VCaP (cell line): Measurements from ENCODE around the gene PES1.

ENCODE experiments used
- H3K27ac ChIP-seq: fragments of 450-650 bp; 2 replicates; pipeline ENCODE4 v1.5.1; 2017
- TF ChIP-seq, protein P1 (sequence below): fragments of 450-650 bp; conservative IDR thresholded peaks from 2 replicates; pipeline ENCODE4 v1.5.1; 2017; ENCODE audit warnings: mild to moderate bottlenecking, moderate library complexity

Gene PES1

DNA sequence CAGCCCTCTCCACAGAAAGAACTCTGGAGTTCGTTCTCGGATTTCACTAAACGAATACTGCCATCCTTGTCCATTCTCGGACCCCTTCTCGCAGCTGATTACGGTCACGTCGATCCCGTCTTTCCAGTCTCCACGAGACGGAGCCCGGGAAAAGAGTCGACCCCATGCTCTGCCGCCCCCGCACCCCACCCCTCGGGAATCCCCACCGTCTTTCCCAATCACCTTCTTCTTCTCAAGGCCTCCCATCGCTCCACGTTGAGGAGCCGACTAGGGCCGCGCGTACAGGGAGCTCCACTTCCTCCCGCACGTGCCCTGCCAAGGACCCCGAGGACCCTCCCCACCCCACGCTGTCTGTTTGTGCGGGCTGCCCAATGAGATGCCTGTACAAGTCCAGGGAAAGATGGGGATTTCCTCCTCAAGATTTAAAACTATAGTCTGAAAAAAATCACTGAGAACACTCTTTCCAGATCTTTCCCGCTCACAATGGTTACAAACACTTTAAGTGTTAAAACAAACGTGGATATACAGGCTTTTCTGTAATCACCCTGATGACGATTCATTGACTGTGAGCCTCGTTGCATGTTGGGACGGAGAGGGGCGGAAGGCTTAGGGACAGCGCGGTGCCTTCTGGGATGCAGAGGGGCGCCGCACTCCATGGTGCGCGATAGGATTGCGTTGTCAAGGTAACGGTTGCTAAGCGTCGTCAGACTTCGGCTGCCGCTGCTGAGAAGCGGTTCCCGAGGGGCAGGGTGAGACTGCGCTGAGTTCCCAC, at the start of gene PES1:
Gene PES1, minus strand, starts transcription at position 323 of the 772 bp plus-strand sequence. Its CDS starts 77 bp downstream, at position 246.
- H3K27ac ChIP-seq = peak within 1 kb of the TSS; percentile 87
- TF ChIP-seq, protein P1, sequence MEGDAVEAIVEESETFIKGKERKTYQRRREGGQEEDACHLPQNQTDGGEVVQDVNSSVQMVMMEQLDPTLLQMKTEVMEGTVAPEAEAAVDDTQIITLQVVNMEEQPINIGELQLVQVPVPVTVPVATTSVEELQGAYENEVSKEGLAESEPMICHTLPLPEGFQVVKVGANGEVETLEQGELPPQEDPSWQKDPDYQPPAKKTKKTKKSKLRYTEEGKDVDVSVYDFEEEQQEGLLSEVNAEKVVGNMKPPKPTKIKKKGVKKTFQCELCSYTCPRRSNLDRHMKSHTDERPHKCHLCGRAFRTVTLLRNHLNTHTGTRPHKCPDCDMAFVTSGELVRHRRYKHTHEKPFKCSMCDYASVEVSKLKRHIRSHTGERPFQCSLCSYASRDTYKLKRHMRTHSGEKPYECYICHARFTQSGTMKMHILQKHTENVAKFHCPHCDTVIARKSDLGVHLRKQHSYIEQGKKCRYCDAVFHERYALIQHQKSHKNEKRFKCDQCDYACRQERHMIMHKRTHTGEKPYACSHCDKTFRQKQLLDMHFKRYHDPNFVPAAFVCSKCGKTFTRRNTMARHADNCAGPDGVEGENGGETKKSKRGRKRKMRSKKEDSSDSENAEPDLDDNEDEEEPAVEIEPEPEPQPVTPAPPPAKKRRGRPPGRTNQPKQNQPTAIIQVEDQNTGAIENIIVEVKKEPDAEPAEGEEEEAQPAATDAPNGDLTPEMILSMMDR = no peak

- no peak overlapping the region for H3K27ac ChIP-seq
- TF ChIP-seq, protein P1 = no peak
Measured at GRCh38 chr22:30640839-30641430, 49.2 kb upstream of the PES1 start.

GRCh38 chr22:30640361-30640760, 48.7 kb upstream of the PES1 start:
- TF ChIP-seq, protein P1 = no peak
- no peak overlapping the region for H3K27ac ChIP-seq

- H3K27ac ChIP-seq = no peak overlapping the region
- TF ChIP-seq, protein P1 = no peak
Measured at GRCh38 chr22:30637701-30638114, 46.0 kb upstream of the PES1 start.

DNA sequence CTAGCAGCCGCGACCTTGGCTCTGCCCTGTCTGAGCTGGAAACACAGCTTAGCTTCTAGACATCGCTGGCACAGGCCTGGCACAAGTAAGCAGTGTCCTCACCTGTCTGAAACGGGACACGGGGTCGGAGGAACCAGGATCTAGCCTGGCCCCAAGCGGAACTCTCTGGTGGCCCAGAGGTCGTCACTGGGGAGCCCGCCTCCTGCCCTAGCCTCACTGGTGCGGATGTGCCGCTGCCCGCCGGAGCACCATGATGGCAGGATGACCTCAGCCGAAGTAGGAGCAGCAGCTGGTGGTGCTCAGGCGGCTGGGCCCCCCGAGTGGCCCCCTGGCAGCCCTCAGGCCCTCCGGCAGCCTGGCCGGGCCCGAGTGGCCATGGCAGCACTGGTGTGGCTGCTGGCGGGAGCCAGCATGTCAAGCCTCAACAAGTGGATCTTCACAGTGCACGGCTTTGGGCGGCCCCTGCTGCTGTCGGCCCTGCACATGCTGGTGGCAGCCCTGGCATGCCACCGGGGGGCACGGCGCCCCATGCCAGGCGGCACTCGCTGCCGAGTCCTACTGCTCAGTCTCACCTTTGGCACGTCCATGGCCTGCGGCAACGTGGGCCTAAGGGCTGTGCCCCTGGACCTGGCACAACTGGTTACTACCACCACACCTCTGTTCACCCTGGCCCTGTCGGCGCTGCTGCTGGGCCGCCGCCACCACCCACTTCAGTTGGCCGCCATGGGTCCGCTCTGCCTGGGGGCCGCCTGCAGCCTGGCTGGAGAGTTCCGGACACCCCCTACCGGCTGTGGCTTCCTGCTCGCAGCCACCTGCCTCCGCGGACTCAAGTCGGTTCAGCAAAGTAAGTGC, 44.7 kb upstream of the PES1 start:
- peak overlapping the region; percentile 65 for H3K27ac ChIP-seq
- TF ChIP-seq, protein P1 = no peak

- H3K27ac ChIP-seq = peak within 1 kb of the TSS; percentile 65
- TF ChIP-seq, protein P1 = no peak
Measured at GRCh38 chr22:30635273-30636225, 43.8 kb upstream of the PES1 start, which contains the start of gene SLC35E4. Gene SLC35E4 (plus strand): TSS chr22:30635781. CDS start chr22:30636451, 670 bp downstream.
